Tibial nerve (tissue), 4 donors: ENCODE data around the gene ENAM. TPM values are rescaled to one million over a fixed set of nuclear protein-coding genes. Genes with fewer than 3 reads are reported as not detected.
A peak's percentile ranks its signal among the peaks of the same experiment; 100 is the strongest.

ENCODE experiments used
- DNase-seq, 2 donors: peaks; one replicate each; pipeline ENCODE4 v3.0.0-alpha.2; 2019; ENCODE audit warnings: low spot score in 2 of 2
- H3K27ac ChIP-seq, 4 donors: fragments of 200-600 bp; sonication (generic) in 3 of 4; one replicate each; pipeline ENCODE4 v1.5.1; 2017 to 2019; ENCODE audit warnings: mild to moderate bottlenecking in 1 of 4
- H3K27me3 ChIP-seq, 2 donors: fragments of 200-600 bp; sonication (generic) in 1 of 2; one replicate each; pipeline versions ENCODE4 v1.5.1 to v1.6.0; 2017 to 2019
- H3K36me3 ChIP-seq, 3 donors: fragments of 200-600 bp; sonication (generic); one replicate each; pipeline ENCODE4 v1.5.1; 2018 to 2019
- H3K4me1 ChIP-seq, 4 donors: fragments of 200-600 bp; sonication (generic) in 3 of 4; one replicate each; pipeline ENCODE4 v1.5.1; 2017 to 2019
- H3K4me3 ChIP-seq, 4 donors: fragments of 200-600 bp; sonication (generic) in 3 of 4; one replicate each; pipeline ENCODE4 v1.5.1; 2017 to 2019; ENCODE audit warnings: mild to moderate bottlenecking in 1 of 4, moderate library complexity in 1 of 4
- H3K9me3 ChIP-seq, 4 donors: fragments of 200-600 bp; sonication (generic) in 3 of 4; one replicate each; pipeline ENCODE4 v1.5.1; 2017 to 2019
- EP300 ChIP-seq, 2 donors: sonication (generic); formaldehyde crosslinking; IDR thresholded peaks; one replicate each; pipeline ENCODE4 v1.6.1; 2017; ENCODE audit warnings: antibody characterized with exemption in 2 of 2, mild to moderate bottlenecking in 1 of 2
- POLR2A ChIP-seq, 2 donors: fragments of 450-650 bp; IDR thresholded peaks; one replicate each; pipeline ENCODE4 v1.6.1; 2017; ENCODE audit warnings: antibody characterized with exemption in 2 of 2, mild to moderate bottlenecking in 2 of 2, moderate library complexity in 2 of 2
- WGBS, 2 donors: methylation state at CpG; one replicate each; pipeline ENCODE4 v1.1.5; 2018; 5-methylcytosine and 5-hydroxymethylcytosine counted together
- total RNA-seq, 4 donors: library from RNA; depleted of rRNA; stranded (reverse); fragments of >200 nt; gene quantifications; one replicate each; pipeline ENCODE4 v1.1.0, GENCODE V29; 2016
- TF ChIP-seq, protein P1 (sequence below), 5 experiments: fragments of 200-600 bp in 3 of 5; fragments of 450-650 bp in 2 of 5; sonication (generic) in 3 of 5; IDR thresholded peaks; one replicate each; pipeline ENCODE4 v1.5.1; 2016 to 2019; ENCODE audit warnings: antibody characterized with exemption in 5 of 5, mild to moderate bottlenecking in 3 of 5, moderate library complexity in 2 of 5

Gene ENAM
- total RNA-seq, 4 donors from 2014 or later, result not detected

DNA sequence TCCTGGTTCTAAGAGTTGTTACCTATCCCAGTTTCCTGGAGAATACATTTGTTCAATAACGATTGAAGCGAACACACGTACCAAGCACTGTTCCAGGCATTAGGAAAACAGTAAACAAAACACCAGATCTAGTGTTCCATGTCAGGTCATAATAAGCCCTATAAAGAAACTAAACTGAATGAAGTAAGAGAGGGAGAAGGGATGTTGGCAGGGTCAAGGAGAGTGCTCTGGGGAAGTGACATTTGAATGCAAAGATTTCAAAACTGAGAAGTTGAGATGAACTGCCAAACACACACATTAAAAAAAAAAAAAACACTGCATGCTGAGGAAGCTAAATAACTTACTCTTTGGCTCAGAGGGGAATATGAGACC is 14.4 kb upstream of the ENAM start:
- H3K36me3 ChIP-seq, result no peaks in the 10 kb centered on the region
- peaks cover 0 to 10% (median 0%) of the 10 kb centered on the region in 4 donors for H3K4me1 ChIP-seq
- H3K27me3 ChIP-seq, result no peaks in the 10 kb centered on the region
- H3K4me3 ChIP-seq, result peak overlapping the region in 2 of 4 donors; percentile 19 to 27
- TF ChIP-seq, protein P1, sequence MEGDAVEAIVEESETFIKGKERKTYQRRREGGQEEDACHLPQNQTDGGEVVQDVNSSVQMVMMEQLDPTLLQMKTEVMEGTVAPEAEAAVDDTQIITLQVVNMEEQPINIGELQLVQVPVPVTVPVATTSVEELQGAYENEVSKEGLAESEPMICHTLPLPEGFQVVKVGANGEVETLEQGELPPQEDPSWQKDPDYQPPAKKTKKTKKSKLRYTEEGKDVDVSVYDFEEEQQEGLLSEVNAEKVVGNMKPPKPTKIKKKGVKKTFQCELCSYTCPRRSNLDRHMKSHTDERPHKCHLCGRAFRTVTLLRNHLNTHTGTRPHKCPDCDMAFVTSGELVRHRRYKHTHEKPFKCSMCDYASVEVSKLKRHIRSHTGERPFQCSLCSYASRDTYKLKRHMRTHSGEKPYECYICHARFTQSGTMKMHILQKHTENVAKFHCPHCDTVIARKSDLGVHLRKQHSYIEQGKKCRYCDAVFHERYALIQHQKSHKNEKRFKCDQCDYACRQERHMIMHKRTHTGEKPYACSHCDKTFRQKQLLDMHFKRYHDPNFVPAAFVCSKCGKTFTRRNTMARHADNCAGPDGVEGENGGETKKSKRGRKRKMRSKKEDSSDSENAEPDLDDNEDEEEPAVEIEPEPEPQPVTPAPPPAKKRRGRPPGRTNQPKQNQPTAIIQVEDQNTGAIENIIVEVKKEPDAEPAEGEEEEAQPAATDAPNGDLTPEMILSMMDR (IDR thresholded peaks at IDR 0.05), result no peak
- TF ChIP-seq POLR2A (IDR thresholded peaks at IDR 0.05), result no peak
- TF ChIP-seq EP300 (IDR thresholded peaks at IDR 0.05), result no peak
- no peaks in the 10 kb centered on the region for H3K9me3 ChIP-seq
- 53 to 60% methylated on average over 3 of the region's 3 CpGs for whole genome bisulfite sequencing, 2 donors
- DNase-seq, result no peak
- no peak overlapping the region for H3K27ac ChIP-seq

DNA sequence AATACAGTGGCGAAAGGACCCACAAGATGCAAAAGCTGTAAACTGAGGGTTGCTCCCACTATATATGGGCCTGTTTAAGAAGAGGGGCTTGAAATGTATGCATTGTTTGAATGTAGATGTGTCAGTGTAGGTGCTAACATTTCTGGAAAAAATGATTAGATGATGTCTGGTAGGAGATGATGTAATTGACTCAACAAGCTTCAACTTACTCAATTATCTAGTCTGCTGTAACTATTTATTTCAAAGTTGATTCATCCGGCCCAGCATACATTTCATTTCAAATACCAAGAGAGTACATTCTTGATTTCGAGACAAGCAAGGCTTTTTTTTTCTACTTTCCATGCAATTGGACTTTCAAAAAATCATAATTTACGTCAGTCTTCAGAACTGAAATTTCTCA is 9.3 kb upstream of the ENAM start:
- H3K4me1 ChIP-seq, result peaks cover 0 to 4% (median 0%) of the 10 kb centered on the region in 4 donors
- H3K36me3 ChIP-seq, result no peaks in the 10 kb centered on the region
- H3K4me3 ChIP-seq, result no peak overlapping the region
- WGBS, 2 donors, result 82 to 85% methylated on average over 4 of the region's 4 CpGs
- no peaks in the 10 kb centered on the region for H3K9me3 ChIP-seq
- TF ChIP-seq POLR2A (IDR thresholded peaks at IDR 0.05) (no peak), EP300 (IDR thresholded peaks at IDR 0.05) (no peak)
- TF ChIP-seq, protein P1 (IDR thresholded peaks at IDR 0.05), result no peak
- H3K27ac ChIP-seq, result no peak overlapping the region
- no peak for DNase-seq
- no peaks in the 10 kb centered on the region for H3K27me3 ChIP-seq

DNA sequence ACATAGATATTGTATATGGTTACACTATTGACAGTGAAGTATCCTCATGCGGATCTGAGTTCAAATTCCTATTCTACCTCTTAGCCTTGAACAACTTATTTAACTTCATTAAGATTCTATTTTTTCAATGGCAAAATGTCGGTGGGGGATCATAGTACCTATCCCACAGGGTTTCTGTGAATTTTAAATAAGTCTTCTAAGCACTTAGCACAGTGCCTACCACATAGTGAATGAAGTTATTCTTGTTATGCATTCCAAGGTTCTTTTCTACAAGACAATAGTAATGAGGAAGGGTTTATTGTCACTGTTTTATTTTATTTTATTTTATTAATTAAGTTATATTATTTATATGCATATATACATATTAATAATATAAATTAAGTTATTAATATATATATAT is 8.8 kb upstream of the ENAM start:
- WGBS, 2 donors, result 93 to 97% methylated on average over 2 of the region's 2 CpGs

DNA sequence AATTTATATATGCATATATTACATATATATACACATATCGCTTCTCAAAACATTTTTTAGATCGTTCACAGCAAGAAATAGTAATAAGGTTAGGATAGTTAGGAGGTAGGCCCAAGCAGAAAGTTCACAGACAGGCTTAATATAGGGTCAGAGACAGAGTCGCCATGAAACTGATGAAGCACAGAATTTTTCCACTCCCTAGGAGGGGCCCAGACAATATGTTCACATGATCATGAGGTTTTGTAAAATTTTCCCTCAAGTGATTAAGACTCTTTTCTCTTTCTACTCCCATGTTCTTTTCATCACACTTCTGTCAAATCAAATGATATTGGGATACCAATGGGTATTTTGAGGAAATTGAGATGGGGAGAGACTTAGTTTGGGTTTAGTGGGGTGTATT is 5.2 kb upstream of the ENAM start:
- Histone ChIP-seq H3K4me3 (no peak overlapping the region), H3K27me3 (no peaks in the 10 kb centered on the region), H3K9me3 (no peaks in the 10 kb centered on the region), H3K27ac (no peak overlapping the region), H3K4me1 (no peaks in the 10 kb centered on the region), H3K36me3 (no peaks in the 10 kb centered on the region)
- TF ChIP-seq POLR2A (IDR thresholded peaks at IDR 0.05), result no peak
- no peak for TF ChIP-seq EP300 (IDR thresholded peaks at IDR 0.05)
- TF ChIP-seq, protein P1 (IDR thresholded peaks at IDR 0.05), result no peak
- 95 to 96% methylated on average over 3 of the region's 3 CpGs for WGBS, 2 donors
- DNase-seq, result no peak

More for the DNA sequence above, 8.8 kb upstream of the ENAM start:
- Histone ChIP-seq H3K9me3 (no peaks in the 10 kb centered on the region), H3K27me3 (no peaks in the 10 kb centered on the region), H3K27ac (no peak overlapping the region), H3K36me3 (no peaks in the 10 kb centered on the region), H3K4me1 (no peaks in the 10 kb centered on the region), H3K4me3 (no peak overlapping the region)
- TF ChIP-seq POLR2A (IDR thresholded peaks at IDR 0.05) (no peak), EP300 (IDR thresholded peaks at IDR 0.05) (no peak)
- TF ChIP-seq, protein P1 (IDR thresholded peaks at IDR 0.05), result no peak
- no peak for DNase-seq

DNA sequence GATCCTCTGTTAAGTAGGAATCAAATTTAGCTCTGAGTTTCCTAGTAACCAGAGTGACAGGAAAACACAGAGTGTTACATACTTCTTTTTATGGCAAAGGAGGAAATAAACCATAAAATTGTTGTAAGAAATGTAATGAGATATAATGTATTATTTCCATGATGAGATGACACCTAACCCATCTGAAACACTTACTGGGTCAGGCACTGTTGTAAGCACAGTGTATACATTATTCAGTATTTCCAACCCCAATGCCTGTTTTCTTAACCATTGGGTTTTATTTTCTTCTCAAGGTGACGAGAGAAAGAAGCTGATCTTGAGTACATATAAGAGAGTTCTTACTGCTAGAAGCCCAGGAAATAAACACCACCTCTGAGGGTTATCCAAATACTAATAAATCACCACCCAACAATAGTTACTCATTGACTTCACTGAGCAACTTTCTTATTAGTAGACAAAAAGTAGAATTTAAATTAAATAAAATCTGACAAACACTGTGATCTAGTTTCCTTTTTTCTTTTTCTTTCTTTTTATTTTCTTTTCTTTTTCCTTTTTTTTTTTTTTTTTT is 4.2 kb upstream of the ENAM start:
- H3K4me3 ChIP-seq, result no peak overlapping the region
- H3K9me3 ChIP-seq, result no peaks in the 10 kb centered on the region
- no peak overlapping the region for H3K27ac ChIP-seq
- TF ChIP-seq POLR2A (IDR thresholded peaks at IDR 0.05), result no peak
- TF ChIP-seq, protein P1 (IDR thresholded peaks at IDR 0.05), result no peak
- TF ChIP-seq EP300 (IDR thresholded peaks at IDR 0.05), result no peak
- H3K27me3 ChIP-seq, result no peaks in the 10 kb centered on the region
- H3K4me1 ChIP-seq, result no peaks in the 10 kb centered on the region
- DNase-seq, result no peak
- no peaks in the 10 kb centered on the region for H3K36me3 ChIP-seq
- WGBS, 2 donors, result 35 to 44% methylated on average over 1 of the region's 1 CpG
